GM12891 (cell line): ENCODE data around the gene ZNF618.

ENCODE experiments used
- POLR2A ChIP-seq: IDR thresholded peaks from 2 replicates; pipeline ENCODE4 v1.6.1; 2011; ENCODE audit warnings: low read depth, low read length, control low read depth
- POLR2AphosphoS5 ChIP-seq: IDR thresholded peaks from 2 replicates; pipeline ENCODE4 v1.6.1; 2011; ENCODE audit warnings: low read depth, low read length, control low read depth
- TAF1 ChIP-seq: IDR thresholded peaks from 2 replicates; pipeline ENCODE4 v1.6.1; 2011; ENCODE audit warnings: low read depth, low read length, control low read depth

- TF ChIP-seq TAF1 (no peak), POLR2AphosphoS5 (no peak), POLR2A (no peak)
These were observed 224.4 kb downstream of the ZNF618 start for GRCh38 chr9:114100536-114100935.
